GM19395 (cell line): Measurements from ENCODE around the gene POLR3GL.
"Not testable (repeated sequence)": the region's sequence is repeated elsewhere in the genome, so short reads cannot be mapped to it uniquely, and the experiment has no call there.

ENCODE experiments used
- ATAC-seq: cut with Tn5 transposase; IDR thresholded peaks from one replicate; pipeline ENCODE4 v1.9.1; 2021; ENCODE audit warnings: mild to moderate bottlenecking, moderate library complexity; ENCODE audit not compliant: unreplicated experiment

Gene POLR3GL

DNA sequence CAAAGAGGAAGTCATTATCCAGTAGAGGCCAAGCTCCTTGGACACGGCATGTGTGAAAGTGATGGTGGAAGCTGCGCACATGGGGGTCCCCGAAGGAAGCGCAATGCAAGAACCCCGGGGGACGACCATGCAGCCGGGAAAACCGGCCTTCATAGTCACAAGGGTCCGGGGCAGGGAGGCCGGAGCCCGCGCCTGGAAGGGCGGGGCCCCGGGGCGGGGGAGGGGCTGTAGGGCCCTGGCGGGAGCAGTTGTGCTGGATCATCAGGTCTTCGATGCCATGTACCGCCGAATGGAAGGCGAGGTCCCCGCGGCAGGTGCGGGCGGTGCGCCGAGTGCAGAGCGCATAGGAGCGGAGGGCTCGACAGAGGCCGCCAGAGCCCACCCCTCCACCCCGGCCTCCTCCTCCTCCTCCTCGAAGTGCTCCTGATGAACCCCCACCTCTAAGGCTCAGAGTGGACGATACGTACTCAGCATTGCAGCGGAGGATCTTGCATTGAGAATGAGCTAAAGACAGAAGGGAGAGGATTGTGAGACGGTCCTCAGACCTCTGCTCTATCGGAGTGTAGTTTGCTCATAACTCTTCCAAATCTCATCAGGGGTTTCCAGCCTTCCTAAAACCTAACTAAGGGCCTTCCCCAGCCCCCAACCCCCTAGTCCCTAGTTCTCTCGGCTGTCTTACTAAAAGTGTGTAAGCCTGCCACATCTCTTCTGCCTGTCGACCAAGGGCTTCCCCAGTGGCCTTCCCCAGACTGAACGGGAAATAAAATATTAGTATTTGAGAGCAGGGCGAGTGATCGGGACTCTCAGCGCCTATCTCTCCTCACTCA, 55.0 kb downstream of the POLR3GL start:
- no peak for ATAC-seq

DNA sequence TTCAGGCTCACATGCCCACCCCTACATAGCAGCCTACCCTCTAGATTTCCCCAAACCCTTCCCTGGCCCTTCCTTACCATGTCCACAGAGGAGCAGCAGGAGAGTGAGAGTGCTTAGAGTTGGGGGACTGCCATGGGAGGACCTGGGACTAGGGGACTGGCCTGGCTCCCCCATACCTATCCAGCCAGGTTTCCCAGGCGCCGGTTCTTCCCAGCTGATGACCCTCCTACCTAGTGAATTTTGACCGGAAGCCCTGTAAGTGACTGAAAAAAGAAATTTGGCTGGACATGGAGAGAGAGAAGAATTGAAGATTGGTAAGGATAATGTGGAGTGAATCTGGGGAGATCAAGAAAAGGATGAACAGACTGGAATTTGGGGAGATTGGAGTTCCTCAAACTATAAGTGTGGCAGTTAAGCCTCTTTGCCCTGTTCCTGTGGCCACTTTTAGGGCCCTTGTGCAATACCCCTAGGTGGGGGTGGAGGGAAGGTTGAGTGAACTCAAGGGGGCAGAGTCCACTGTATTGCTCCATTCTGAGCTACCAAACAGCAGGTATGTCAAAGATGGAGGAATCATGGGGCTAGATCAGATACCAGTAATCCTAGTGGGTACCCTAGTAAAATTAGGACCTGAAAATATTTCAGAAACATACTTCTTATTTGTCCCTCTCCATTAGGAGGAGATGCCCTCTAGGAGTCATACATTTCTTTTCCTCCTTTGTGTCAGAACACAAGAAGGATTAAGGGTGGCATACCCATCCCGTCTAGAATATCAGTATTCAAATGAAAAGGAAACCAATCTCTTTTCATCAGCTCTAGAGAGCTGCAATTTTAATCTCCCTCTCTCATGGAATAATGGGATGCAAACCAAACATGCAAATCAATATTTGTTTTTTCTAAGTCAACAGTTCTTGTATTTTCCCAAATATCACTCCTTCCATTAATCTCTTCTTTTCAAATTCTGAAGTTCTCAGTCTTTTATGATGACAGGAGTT, 55.9 kb downstream of the POLR3GL start:
- ATAC-seq, result no peak

DNA sequence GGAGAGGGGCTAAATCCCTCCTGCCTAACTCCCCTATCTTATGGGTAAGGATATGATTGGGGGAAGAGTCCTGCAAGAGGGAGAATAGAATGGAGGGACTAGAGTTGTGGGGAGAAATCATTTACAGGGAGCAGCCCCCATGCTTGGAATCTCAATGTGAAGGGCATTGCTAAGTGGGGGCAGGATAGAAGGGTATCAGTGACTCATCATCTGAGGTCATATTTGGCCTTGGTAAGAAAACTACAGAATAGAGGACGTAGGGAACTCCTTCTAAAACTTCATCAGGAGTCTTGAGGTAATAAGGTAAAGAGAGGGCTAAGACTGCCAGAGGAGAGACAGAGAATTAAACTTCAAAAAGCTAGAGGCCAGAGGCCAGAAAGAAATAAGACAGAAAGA, 56.6 kb downstream of the POLR3GL start:
- ATAC-seq, result no peak

DNA sequence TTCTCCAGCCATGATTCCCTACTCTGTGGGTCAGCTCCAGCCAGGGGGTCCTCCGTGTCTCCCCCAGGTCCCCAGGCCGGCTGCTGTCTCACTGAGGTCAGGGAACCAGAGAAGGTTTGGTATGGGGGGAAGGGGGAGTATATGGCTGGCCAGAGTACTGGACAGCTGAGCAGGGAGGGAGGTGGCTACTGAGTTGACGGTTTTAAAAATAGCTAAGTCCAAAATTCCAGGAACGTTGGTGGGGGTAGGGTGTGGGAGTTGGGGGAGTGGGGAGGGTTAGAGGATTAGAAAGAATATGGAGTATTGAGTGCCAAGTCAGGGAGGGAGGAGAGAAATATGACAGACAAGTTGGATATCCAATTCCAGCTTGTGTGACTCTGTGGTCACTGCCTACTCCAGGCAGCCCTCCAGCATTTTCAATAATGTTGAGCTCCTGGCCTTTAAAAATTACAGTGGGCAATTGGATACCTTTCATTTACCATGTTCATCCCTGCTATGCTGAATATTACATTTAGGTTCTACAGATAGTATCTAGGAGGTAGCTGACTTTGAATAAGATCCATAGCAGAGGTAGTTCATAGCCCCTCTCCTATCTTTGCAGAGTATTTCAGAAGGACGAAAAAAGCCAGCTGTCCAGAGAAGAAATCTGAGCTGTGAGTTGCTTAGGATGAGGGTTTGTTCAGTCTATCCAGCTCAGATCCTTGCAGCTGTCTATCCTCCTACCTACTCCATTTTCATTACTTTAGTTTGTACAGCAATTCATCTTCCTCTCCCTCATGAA, 57.3 kb downstream of the POLR3GL start, which contains the start of gene HJV:
Gene HJV (minus strand): TSS at position 114 of the 781 bp plus-strand sequence. CDS start 1,504 bp downstream, outside the sequence.
- ATAC-seq, result no peak

DNA sequence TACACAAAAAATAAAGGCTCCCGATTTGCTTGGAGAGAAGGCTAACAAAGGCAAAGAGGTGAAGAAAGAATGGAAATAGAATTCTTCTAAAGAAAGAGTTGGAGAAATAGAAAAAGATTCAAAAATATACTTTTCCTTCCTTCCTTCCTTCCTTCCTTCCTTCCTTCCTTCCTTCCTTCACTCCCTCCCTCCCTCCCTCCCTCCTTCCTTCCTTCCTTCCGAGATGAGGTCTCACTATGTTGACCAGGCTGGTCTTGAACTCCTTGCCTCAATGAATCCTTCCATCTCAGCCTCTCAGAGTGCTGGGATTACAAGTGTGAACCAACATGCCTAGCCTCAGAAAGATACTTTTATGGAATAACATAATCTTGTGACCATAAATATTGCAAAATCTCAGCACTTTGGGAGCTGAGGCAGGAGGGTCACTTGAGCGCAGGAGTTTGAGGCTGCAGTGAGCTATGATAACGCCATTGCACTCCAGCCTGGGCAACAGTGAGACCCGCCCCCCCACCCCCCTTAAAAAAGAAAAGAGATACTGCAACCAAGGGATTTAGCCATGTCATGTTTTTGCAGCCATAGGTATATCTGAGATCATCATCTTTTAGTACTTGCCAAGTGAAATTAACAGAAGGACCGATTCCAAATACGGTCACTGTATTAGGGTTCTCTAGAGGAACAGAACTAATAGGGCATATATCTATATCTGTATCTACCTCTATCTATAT, 58.1 kb downstream of the POLR3GL start:
- no peak for ATAC-seq

DNA sequence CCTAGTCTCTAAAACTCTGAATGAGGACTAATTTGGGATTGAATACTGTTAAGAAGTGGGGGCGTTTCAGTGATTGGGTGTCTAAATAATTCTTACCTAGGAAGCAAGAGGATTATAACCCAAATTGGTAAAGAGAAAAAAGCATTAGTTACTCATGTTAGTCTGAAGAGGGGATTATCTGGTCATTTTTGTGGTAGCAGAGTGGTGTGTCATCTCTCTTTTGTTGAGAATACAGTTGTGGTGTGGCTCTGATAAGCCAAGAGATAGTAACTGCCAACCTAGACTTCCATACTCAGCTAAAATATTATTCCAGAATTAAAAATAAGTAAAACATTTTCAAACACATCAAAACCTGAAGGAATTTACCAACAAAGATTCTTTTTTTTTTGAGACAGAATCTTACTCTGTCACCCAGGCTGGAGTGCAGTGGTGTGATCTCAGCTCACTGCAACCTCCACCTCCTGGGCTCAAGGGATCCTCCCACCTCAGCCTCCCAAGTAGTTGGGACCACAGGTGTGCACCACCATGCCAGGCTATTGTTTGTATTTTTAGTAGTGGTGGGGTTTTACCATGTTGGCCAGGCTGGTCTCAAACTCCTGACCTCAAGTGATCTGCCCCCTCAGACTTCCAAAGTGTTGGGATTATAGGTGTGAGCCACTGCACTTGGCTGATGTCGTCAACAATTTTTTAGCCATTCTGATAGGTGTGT, 61.5 kb downstream of the POLR3GL start:
- not testable (repeated sequence) for ATAC-seq

DNA sequence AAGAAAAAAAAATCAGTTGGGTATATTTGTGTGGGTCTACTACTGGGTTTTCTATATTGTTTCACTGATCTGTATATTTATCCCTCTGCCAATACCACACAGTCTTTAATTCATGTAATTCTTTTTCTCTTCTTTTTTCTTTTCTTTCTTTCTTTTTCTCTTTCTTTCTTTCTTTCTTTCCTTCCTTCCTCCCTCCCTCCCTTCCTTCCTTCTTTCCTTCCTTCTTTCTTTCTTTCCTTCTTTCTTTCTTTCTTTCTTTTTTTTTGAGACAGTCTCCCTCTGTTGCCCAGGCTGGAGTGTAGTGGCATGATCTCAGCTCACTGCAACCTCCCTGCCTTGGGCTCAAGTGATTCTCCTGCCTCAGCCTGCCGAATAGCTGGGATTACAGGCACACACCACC, 62.2 kb downstream of the POLR3GL start:
- ATAC-seq, result not testable (repeated sequence)
